Kidney (tissue), 14 donors: ENCODE results near the gene SYNGR2. TPM values are rescaled to one million over a fixed set of nuclear protein-coding genes. Genes with fewer than 3 reads are reported as not detected.

Experiments
- DNase-seq, 5 donors: peaks; one replicate each; pipeline ENCODE4 v3.0.0-alpha.2; 2013 to 2020
- FAIRE-seq: peaks from 2 replicates; lab custom pipeline; 2012; peaks lifted over from hg19 to GRCh38; lab: Jason Lieb, UNC
- H3K27ac ChIP-seq, 2 donors: one replicate each; pipeline ENCODE4 v1.7.0; 2013; ENCODE audit warnings: low read depth in 2 of 2, low read length in 2 of 2, inconsistent platforms in 1 of 2
- H3K27me3 ChIP-seq: one replicate; pipeline ENCODE4 v1.7.1; 2013; ENCODE audit warnings: low read length, inconsistent platforms; ENCODE audit not compliant: control insufficient read depth, insufficient read depth
- H3K36me3 ChIP-seq, 3 donors: one replicate each; pipeline versions ENCODE4 v1.7.0 to v1.7.1; 2013; ENCODE audit warnings: low read length in 3 of 3, control low read depth in 1 of 3, inconsistent platforms in 1 of 3; ENCODE audit not compliant: insufficient read depth in 3 of 3, control insufficient read depth in 2 of 3
- H3K4me1 ChIP-seq, 3 donors: one replicate each; pipeline versions ENCODE4 v1.7.0 to v1.7.1; 2013; ENCODE audit warnings: low read length in 3 of 3, inconsistent platforms in 1 of 3, low read depth in 1 of 3; ENCODE audit not compliant: control insufficient read depth in 2 of 3, insufficient read depth in 2 of 3
- H3K4me3 ChIP-seq, 3 donors: one replicate each; pipeline versions ENCODE4 v1.7.0 to v1.8.1; 2013; ENCODE audit warnings: low read length in 3 of 3, control low read depth in 1 of 3, inconsistent platforms in 1 of 3
- H3K9ac ChIP-seq, 3 donors: one replicate each; pipeline versions ENCODE4 v1.7.0 to v1.7.1; 2013; ENCODE audit warnings: low read length in 3 of 3, control low read depth in 1 of 3, inconsistent platforms in 1 of 3
- H3K9me3 ChIP-seq, 3 donors: one replicate each; pipeline versions ENCODE4 v1.7.0 to v1.7.1; 2013; ENCODE audit warnings: low read length in 3 of 3, control low read depth in 1 of 3, inconsistent platforms in 1 of 3; ENCODE audit not compliant: control insufficient read depth in 2 of 3, insufficient read depth in 1 of 3
- intact Hi-C: fragments of 100-400 bp; cut with DNase I; formaldehyde crosslinking; loops from one replicate; pipeline ENCODE4 v1.11.1; 2022
- polyA plus RNA-seq: library from polyadenylated mRNA; stranded (reverse); fragments of 350-450 nt; fragmentation: Illumina TruSeq; extraction: RNeasy Lipid Tissue Mini Kit (QIAGEN cat#74804); gene quantifications from one replicate; pipeline ENCODE4 v1.2.3, GENCODE V29; 2014; ENCODE audit warnings: low read depth, low replicate concordance; ENCODE audit not compliant: insufficient read depth
- total RNA-seq: library from RNA; stranded (reverse); fragmentation: NEBNext Ultra II Directional; extraction: Animal tissue kit (Norgen Biotek cat#: 25700); gene quantifications from one replicate; pipeline ENCODE4 v1.2.1, GENCODE V29; 2021
- TF ChIP-seq, protein P1 (sequence below): IDR thresholded peaks from 3 replicates; pipeline ENCODE4 v1.5.1; 2012; ENCODE audit warnings: mild to moderate bottlenecking, moderate library complexity, borderline replicate concordance; ENCODE audit not compliant: insufficient read depth; ENCODE audit errors: extremely low read depth
- donor health status: control.
- donor health status: control.
- donor health status: control.
- donor health status: control.
- donor health status: control.
- donor health status: DM: yes; HTN: yes; CAD: no.
- donor health status: Normal renal cell carcinoma (clear cell type).

SYNGR2 gene
- total and polyA plus RNA-seq, 2 donors from 2014 or later: 149 to 165 TPM

DNA sequence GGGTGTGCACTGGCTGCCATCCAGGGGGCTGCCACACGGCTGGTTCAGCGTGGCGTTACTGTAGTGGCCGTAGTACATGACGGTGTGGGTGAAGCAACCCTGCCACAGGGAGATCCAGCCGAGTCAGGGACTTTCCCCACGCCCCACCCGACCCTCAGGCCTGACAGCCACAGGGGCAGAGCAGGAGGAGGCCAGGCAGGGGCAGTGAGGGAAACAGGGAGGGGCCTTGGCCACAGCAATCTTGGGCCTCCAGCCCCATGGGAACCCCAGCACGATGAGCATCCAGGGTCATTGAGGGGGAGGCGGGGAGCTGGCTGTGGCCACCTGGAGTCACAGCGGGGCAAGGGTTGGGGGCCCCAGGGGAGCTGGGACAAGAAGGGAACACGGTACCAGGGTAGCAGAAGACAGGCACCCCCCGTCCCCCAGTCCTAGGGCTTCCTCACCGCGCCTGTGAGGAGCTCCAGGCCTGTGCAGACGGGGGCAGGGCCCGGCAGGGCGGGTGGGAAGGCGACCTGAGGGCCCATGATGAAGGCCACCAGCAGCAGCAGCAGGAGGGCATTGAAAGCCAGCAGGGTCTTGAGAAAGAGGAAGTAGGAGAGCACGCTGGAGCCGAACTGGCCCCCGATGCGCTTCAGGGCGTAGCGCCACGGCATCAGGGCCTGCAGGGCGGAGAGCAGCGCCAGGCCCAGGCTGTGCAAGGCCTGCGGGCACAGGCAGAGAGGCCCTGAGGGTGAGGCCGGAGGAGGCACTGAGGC lies 44.1 kb upstream of the SYNGR2 start:
- no peaks in the 10 kb centered on the region for H3K9me3 ChIP-seq
- TF ChIP-seq, protein P1, sequence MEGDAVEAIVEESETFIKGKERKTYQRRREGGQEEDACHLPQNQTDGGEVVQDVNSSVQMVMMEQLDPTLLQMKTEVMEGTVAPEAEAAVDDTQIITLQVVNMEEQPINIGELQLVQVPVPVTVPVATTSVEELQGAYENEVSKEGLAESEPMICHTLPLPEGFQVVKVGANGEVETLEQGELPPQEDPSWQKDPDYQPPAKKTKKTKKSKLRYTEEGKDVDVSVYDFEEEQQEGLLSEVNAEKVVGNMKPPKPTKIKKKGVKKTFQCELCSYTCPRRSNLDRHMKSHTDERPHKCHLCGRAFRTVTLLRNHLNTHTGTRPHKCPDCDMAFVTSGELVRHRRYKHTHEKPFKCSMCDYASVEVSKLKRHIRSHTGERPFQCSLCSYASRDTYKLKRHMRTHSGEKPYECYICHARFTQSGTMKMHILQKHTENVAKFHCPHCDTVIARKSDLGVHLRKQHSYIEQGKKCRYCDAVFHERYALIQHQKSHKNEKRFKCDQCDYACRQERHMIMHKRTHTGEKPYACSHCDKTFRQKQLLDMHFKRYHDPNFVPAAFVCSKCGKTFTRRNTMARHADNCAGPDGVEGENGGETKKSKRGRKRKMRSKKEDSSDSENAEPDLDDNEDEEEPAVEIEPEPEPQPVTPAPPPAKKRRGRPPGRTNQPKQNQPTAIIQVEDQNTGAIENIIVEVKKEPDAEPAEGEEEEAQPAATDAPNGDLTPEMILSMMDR: no peak
- H3K4me3 ChIP-seq: no peak overlapping the region
- FAIRE-seq (no peak), DNase-seq (peak in 1 of 5 donors; percentile 71)
- no peak overlapping the region for H3K27ac ChIP-seq
- H3K36me3 ChIP-seq: peaks cover 0 to 5% (median 0%) of the 10 kb centered on the region in 3 donors
- H3K27me3 ChIP-seq: no peaks in the 10 kb centered on the region
- H3K9ac ChIP-seq: no peak overlapping the region
- intact Hi-C loops: no loop called here
- H3K4me1 ChIP-seq: peaks cover 0 to 10% (median 0%) of the 10 kb centered on the region in 3 donors

DNA sequence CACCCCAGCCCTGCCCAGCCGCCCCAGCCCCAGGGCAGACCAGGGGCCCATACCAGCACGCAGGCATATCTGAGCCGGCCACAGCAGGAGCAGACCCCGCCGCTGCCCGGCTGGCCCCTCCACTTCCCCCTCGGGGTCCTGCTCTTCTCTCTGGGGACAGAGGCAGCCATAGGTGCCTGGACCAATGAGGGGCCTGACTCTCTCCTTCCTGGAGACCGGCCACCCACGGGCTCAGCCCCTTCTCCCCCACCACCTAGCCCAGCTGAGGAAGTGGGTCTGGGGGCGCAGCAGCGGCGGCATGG lies 43.6 kb upstream of the SYNGR2 start:
- Histone ChIP-seq H3K36me3 (peaks cover 0 to 5% (median 0%) of the 10 kb centered on the region in 3 donors), H3K4me1 (peaks cover 0 to 14% (median 0%) of the 10 kb centered on the region in 3 donors), H3K27ac (no peak overlapping the region), H3K27me3 (no peaks in the 10 kb centered on the region), H3K4me3 (no peak overlapping the region), H3K9me3 (no peaks in the 10 kb centered on the region), H3K9ac (no peak overlapping the region)
- no peak for FAIRE-seq
- peak in 1 of 5 donors; percentile 77 for DNase-seq
- intact Hi-C loops: no loop called here
- TF ChIP-seq, protein P1: no peak

DNA sequence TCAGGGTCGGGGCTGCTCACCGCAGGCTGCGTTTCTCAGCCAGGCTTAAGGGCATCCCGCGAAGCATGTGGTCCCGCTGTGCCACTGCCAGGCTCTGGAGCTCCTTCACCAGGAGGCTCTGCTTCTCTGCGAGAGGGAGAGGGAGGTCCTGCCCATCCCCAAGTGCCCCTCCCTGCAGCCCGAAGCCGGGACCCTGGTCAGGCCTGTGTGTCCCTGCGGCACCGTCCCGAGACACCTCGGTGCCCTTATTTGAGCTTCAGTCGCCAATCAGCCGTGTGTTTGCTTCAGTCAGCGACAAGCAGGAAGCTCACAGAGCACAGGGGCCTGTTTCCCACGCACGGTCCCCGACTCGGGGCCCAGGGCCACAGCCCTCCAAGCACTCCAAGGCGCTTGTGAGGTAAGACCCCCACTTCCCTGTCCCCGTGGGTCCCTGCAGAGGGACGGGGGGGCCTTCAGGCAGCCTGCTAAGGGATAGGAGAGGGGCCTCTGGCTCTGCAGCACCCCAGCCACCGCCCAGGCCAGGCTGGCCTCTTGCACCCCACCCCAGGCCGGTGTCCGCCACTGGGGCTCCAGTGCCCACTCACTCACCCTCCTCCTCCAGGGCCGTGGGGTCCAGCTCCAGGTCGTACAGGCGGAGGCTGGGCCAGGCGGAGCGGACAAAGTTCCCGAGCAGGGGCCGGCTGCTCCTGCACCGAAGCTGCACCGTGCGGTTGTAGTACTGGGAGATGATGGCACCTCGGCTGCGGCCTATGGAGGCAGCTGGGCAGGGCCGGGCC lies 43.1 kb upstream of the SYNGR2 start:
- FAIRE-seq (no peak), DNase-seq (peak in 1 of 5 donors; percentile 67)
- Histone ChIP-seq H3K9me3 (no peaks in the 10 kb centered on the region), H3K27me3 (no peaks in the 10 kb centered on the region), H3K27ac (no peak overlapping the region), H3K4me3 (no peak overlapping the region), H3K9ac (no peak overlapping the region), H3K36me3 (peaks cover 0 to 5% (median 0%) of the 10 kb centered on the region in 3 donors), H3K4me1 (peaks cover 0 to 15% (median 0%) of the 10 kb centered on the region in 3 donors)
- TF ChIP-seq, protein P1: no peak
- intact Hi-C loops: no loop called here
